HG02610 (cell line): Measurements from ENCODE around the gene QRICH1.

Experiments used
- ATAC-seq: cut with Tn5 transposase; IDR thresholded peaks from one replicate; pipeline ENCODE4 v1.9.1; 2021; ENCODE audit warnings: mild to moderate bottlenecking, moderate library complexity; ENCODE audit not compliant: unreplicated experiment

The QRICH1 gene

DNA sequence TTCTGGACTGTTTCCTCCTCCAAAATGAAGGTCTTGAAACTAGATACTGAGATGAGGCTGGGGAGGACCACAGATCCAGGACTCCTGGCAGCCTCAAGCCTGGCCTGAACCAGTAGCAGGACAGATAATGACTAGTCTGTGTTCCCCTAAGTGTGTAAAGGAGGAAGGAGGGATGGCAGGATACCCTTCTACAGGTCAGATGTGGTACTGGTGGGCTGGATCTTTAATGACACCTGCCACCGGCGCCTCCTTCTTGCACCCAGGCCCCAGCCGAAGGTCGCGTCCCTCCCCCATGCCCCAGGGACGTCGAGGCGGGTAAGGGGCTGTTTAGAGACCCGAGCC lies 26.2 kb upstream of the QRICH1 start:
- no peak for ATAC-seq

GRCh38 chr3:49119439-49119838 lies 25.6 kb upstream of the QRICH1 start:
- ATAC-seq = no peak

DNA sequence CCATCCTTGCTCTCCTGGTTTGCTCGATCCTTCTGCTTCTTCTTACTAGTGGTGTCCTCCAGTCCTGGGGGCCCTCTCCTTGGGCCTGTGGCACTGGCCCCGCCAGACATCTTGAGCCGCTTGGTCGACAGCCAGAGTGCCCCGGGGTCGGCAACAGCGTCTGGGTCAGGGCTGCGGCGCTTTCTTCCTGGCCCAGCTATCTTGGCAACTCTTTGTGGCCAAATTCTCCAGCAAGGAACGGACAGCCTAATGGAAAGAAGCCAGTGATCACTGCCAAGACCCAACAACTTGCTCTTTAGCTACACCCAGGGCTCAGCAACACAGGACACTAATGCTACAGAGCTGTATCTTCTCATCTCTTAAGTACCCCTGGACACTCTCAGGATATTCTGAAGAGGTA lies 25.2 kb upstream of the QRICH1 start:
- no peak for ATAC-seq

- no peak for ATAC-seq
Measured at GRCh38 chr3:49112262-49112661, 18.4 kb upstream of the QRICH1 start.

DNA sequence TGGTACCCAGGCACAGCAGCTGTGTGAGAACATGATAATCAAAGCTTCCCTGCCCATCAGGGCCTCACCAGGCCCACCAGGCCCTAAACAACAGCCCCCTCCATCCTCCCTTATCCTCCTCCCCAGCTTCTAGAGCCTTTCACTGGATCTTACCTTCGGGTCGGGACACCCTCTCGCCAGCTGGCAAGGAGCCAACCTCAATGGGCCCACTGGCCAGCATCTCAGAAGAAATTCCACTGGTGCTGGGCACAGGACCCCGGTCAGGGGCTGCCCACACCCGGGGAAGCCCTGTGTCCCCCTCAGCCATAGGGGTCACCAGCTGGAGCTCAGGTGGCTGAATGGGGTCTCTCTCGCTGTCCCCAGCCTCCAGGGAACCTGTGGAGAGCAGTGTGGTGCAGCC lies 17.5 kb upstream of the QRICH1 start:
- ATAC-seq = no peak

GRCh38 chr3:49110780-49111179 lies 16.9 kb upstream of the QRICH1 start:
- no peak for ATAC-seq

- no peak for ATAC-seq
Measured at GRCh38 chr3:49108346-49108745, 14.5 kb upstream of the QRICH1 start.

- peak; percentile 89 for ATAC-seq
Measured at GRCh38 chr3:49104427-49105291, 10.8 kb upstream of the QRICH1 start, which contains the start of gene QARS1. TSS of gene QARS1 (minus strand) at chr3:49104757. CDS start at chr3:49104733, 24 bp downstream.

GRCh38 chr3:49104052-49104426 lies 10.2 kb upstream of the QRICH1 start:
- no peak for ATAC-seq

GRCh38 chr3:49100046-49100615 lies 6.3 kb upstream of the QRICH1 start:
- no peak for ATAC-seq

- ATAC-seq = no peak
Measured at GRCh38 chr3:49098910-49099630, 5.2 kb upstream of the QRICH1 start.

GRCh38 chr3:49098429-49098828 lies 4.6 kb upstream of the QRICH1 start:
- ATAC-seq = no peak

DNA sequence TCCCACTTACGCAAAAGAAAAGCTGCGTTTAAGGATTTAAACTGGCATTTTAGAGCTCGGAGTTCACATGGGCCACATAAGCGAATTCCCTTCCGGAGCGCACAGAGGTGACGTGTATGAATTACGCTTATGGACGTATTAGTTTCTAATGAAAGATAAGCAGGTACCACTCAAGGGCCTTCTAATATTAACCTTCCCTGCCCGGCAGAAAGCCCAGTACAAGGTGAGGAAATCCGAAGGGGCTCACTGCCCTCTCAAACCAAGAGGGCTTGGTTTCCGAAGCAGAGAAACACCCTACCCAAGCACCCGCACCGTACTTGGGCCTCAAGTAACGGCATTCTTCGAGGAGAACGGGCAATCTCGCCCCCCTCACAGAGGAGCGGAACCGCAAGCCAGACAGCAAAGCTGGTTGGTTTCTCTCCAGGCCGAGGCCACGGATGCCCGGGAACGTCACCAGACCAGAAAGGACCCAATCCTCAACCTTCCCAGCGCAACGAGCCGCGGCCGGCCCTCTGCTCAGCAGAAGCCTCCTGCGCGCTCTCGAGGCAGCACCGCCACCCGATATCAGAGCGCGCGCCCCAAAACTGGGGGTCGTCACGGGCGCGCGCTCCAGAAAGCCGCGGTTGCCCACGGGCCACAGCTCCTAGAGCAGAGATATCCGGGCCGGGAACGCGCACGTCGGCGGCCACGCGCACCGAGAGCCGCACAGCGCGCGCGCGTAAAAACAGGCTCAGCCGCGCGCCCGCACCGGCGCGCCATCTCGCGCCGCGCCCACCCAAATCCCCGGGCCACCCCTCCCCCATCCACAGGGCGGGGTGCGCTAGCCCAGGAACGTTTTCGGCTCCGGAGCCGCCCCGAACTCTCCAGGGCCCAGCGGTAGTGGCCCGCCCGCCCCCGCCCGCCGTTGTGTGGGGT lies 676 bp downstream of the QRICH1 start:
- ATAC-seq = peak; percentile 33

DNA sequence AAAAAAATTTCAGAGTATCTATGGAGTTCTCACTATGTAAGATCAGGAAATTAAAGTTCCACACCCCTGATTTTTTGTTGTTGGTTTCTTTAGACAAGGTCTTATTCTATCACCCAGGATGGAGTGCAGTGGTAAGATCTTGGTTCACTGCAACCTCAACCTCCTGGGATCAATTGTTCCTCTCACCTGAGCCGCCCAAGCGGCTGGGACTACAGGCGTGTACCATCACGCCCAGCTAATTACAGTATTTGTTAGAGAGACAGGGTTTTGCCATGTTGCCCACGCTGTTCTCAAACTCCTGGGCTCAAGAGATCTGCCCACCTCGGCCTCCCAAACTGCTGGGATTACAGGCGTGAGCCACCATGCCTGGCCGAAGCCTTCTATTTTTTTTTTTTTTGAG lies 12.4 kb downstream of the QRICH1 start:
- no peak for ATAC-seq

- ATAC-seq = no peak
Measured at GRCh38 chr3:49079270-49079669, 14.6 kb downstream of the QRICH1 start.

DNA sequence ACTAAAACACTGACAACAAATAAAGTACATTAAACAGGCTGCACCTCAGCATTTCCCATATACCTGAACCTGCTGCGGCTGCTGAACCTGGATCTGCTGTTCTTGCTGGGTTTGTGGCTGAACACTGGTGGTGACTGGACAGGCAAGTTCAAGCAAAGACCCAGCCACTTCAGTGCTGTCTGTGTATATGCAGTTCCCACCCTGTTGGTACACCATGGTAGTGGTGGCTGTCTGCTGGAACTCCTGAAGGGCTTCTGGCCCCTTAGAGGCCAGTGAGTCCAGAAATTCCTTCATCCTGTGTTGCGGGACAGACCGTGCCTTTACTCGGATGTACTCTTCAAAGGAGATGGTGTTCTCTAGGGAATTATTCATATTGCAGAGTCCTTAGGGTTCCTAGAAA lies 17.2 kb downstream of the QRICH1 start:
- ATAC-seq = no peak

- no peak for ATAC-seq
Measured at GRCh38 chr3:49076116-49076515, 17.8 kb downstream of the QRICH1 start.

DNA sequence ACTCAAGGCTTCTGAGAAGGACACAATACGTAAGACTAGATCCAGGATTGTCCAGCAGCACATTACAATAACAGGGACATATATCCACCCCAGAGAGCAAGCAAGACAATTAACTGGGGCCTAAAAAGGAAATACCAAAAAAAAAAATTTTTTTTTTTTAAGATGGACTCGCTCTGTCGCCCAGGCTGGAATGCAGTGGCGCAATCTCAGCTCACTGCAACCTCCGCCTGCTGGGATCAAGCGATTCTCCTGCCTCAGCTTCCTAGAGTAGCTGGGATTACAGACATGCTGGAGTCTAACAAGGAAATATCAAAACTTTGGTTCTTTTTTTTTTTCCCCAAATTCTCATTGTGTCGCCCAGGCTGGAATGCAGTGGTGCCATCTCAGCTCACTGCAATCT lies 35.9 kb downstream of the QRICH1 start:
- ATAC-seq = no peak

GRCh38 chr3:49057268-49057667 lies 36.6 kb downstream of the QRICH1 start:
- no peak for ATAC-seq

DNA sequence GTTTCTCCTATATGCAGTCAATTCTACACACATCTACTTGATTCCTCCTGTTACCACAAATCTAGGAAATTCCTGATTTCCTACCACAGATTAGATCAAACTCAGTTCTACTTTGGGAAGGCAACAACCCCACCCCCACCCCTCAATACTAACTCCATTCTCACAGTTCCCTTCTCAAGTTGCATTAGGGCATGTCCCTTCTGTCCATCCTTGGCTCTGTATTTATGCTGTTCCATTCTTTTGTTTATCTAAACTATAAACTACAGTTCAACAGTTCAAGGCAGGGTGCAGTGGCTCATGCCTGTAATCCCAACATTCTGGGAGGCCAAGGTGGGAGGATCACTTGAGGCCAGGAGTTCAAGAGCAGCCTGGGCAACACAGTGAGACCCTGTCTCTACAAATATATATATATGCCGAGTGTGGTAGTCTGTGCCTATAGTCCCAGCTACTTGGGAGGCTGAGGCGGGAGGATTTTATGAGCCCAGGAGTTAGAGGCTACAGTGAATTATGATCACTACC lies 39.5 kb downstream of the QRICH1 start:
- ATAC-seq = no peak

DNA sequence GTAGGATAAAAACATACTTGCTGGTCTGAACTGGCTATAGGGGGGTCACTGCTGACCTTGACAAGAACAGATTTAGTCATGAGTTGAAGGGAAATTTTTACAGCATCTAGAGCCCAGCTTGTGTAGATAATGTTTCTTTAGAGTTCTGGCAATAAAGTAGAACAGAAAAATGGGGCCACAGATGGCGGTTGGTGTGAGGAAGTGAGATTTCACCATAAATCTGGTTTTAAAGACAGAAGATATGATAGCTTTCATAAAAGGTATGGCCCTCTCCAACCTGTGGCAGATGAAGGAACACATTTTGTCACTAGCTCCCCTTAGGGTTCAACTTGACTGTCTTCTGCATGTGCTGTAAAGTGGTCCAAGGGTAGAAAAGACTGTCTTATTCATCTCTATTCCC lies 40.3 kb downstream of the QRICH1 start:
- no peak for ATAC-seq
